Activated naive CD8-positive, alpha-beta T cell treated with anti-CD3 and anti-CD28 coated beads for 36 hours (primary cell): ENCODE results near the gene SLC2A6. TPM values are rescaled to one million over a fixed set of nuclear protein-coding genes. Genes with fewer than 3 reads are reported as not detected.

ENCODE experiments used
- DNase-seq: peaks from one replicate; pipeline ENCODE4 v3.0.0; 2021
- H3K27ac Mint-ChIP-seq: one replicate; pipeline ENCODE4 v1.8.0; 2022; ENCODE audit warnings: mild to moderate bottlenecking, moderate library complexity, mixed read lengths
- H3K27me3 Mint-ChIP-seq: one replicate; pipeline ENCODE4 v1.8.0; 2022; ENCODE audit warnings: mild to moderate bottlenecking, mixed read lengths
- H3K36me3 Mint-ChIP-seq: one replicate; pipeline ENCODE4 v1.8.0; 2021; ENCODE audit warnings: mild to moderate bottlenecking, mixed read lengths
- H3K4me1 Mint-ChIP-seq: one replicate; pipeline ENCODE4 v1.8.0; 2021; ENCODE audit warnings: mixed read lengths
- H3K4me3 Mint-ChIP-seq: one replicate; pipeline ENCODE4 v1.8.0; 2022; ENCODE audit warnings: mild to moderate bottlenecking, moderate library complexity, mixed read lengths
- H3K9me3 Mint-ChIP-seq: one replicate; pipeline ENCODE4 v1.8.0; 2022; ENCODE audit warnings: mixed read lengths
- total RNA-seq, 2 experiments: library from RNA; stranded (reverse); gene quantifications; one replicate each; pipeline ENCODE4 v1.2.3, GENCODE V29; 2021

Gene SLC2A6
- total RNA-seq, 2 experiments from 2014 or later: 8.9 to 9.3 TPM

DNA sequence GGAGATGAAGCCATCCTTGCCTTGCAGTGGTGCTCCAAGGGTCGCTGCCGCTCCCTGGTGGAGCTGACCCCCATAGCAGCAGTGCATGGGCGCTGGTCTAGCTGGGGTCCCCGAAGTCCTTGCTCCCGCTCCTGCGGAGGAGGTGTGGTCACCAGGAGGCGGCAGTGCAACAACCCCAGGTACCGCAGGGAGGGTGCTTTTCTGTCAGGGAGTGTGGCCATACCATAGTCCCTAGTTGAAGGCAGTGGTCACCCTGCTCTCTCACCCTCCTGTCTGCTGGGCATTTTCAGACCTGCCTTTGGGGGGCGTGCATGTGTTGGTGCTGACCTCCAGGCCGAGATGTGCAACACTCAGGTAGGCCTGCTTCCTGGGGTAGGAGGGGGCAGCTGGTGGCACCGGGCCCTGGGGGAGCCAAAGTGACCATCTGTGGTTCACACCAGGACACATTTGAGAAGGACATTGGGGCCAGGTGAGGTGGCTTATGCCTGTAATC lies 45.5 kb downstream of the SLC2A6 start:
- H3K4me3 Mint-ChIP-seq: no peak overlapping the region
- H3K36me3 Mint-ChIP-seq: no peaks in the 10 kb centered on the region
- DNase-seq: no peak
- no peaks in the 10 kb centered on the region for H3K4me1 Mint-ChIP-seq
- H3K27me3 Mint-ChIP-seq: peaks cover 15% of the 10 kb centered on the region
- no peak overlapping the region for H3K27ac Mint-ChIP-seq
- no peaks in the 10 kb centered on the region for H3K9me3 Mint-ChIP-seq

DNA sequence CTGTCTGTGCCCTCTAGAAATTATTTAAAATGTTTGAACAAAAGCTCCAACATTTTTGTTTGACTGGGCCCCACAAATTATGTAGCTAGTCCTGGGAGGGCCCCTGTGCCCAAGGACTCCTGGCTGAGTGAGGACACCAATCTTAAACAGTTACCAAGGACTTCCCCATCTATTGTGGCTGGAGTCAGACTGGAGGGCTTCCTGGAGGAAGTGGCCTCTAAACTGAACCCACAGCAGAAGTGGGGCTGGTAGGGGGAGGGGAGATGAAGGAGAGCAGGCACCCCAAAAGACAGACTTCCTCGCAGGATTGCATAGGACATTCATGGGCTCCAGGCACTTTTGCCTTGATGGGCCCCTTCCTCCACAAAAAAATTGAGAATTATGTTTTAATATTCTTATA lies 48.7 kb downstream of the SLC2A6 start:
- no peak for DNase-seq
- Mint-ChIP-seq H3K4me1 (peaks cover 2% of the 10 kb centered on the region), H3K27ac (no peak overlapping the region), H3K4me3 (no peak overlapping the region), H3K36me3 (no peaks in the 10 kb centered on the region), H3K27me3 (peaks cover 42% of the 10 kb centered on the region), H3K9me3 (no peaks in the 10 kb centered on the region)

DNA sequence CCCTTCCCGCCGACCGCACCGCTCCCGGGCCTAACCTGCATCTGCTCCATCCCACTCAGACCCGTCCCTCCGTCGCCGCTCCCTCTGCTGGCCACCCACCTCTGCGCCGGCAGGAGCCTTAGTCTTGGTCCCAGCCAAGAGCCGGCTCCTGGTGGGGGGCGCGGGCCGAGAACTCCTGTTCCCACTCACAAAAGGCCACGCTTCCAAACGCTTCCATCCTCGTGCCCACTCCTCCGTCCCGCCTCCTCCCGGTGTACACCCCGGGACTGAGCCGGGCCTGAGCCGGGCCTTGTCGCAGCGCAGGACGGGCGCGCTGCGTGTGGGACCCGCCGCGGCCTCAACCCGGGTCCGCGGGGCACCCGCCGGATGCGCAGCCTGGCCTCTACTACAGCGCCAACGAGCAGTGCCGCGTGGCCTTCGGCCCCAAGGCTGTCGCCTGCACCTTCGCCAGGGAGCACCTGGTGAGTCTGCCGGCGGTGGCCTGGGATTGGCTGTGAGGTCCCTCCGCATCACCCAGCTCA lies 49.2 kb downstream of the SLC2A6 start:
- Mint-ChIP-seq H3K4me1 (peaks cover 2% of the 10 kb centered on the region), H3K4me3 (peak overlapping the region; percentile 51), H3K27ac (no peak overlapping the region), H3K36me3 (no peaks in the 10 kb centered on the region), H3K27me3 (peaks cover 45% of the 10 kb centered on the region), H3K9me3 (no peaks in the 10 kb centered on the region)
- DNase-seq: peak; percentile 16

DNA sequence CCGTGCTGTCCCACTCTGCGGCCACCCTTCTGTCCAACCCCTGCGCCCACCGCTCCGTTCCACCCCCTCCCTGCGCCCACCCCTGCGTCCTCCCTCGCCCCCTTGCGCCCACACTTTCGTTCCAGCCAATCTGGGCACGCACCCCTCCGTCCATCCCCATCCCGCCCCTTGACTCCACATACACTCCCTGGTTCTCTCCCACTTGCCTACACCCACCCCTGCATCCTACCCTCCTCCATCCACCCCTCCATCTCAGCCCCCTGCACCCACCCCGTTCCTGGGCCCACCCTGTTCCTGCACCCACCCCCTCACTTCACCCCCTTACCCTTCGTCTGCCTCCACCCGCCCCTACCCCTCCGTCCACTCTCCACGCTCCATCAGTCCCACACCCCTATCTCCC lies 49.7 kb downstream of the SLC2A6 start:
- Mint-ChIP-seq H3K36me3 (no peaks in the 10 kb centered on the region), H3K9me3 (no peaks in the 10 kb centered on the region), H3K27ac (no peak overlapping the region), H3K4me3 (no peak overlapping the region), H3K4me1 (peaks cover 2% of the 10 kb centered on the region), H3K27me3 (peaks cover 45% of the 10 kb centered on the region)
- DNase-seq: no peak

DNA sequence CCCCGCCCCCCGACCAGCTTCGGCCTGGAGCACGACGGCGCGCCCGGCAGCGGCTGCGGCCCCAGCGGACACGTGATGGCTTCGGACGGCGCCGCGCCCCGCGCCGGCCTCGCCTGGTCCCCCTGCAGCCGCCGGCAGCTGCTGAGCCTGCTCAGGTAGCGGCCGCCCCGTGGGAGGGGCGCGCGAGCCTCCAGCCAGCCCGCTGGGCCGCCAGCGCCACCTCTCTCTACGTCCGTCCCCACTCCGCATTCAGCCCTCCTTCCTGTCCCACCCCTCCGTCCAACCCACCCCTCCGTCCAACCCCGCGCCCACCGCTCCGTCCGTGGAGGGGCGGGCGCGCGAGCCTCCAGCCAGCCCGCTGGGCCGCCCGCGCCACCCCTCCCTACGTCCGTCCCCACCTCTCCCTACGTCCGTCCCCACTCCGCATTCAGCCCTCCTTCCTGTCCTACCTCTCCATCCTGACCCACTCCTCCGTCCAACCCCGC lies 50.2 kb downstream of the SLC2A6 start:
- no peak overlapping the region for H3K4me3 Mint-ChIP-seq
- peaks cover 45% of the 10 kb centered on the region for H3K27me3 Mint-ChIP-seq
- no peaks in the 10 kb centered on the region for H3K36me3 Mint-ChIP-seq
- H3K4me1 Mint-ChIP-seq: peaks cover 2% of the 10 kb centered on the region
- no peaks in the 10 kb centered on the region for H3K9me3 Mint-ChIP-seq
- DNase-seq: peak; percentile 12
- H3K27ac Mint-ChIP-seq: no peak overlapping the region

DNA sequence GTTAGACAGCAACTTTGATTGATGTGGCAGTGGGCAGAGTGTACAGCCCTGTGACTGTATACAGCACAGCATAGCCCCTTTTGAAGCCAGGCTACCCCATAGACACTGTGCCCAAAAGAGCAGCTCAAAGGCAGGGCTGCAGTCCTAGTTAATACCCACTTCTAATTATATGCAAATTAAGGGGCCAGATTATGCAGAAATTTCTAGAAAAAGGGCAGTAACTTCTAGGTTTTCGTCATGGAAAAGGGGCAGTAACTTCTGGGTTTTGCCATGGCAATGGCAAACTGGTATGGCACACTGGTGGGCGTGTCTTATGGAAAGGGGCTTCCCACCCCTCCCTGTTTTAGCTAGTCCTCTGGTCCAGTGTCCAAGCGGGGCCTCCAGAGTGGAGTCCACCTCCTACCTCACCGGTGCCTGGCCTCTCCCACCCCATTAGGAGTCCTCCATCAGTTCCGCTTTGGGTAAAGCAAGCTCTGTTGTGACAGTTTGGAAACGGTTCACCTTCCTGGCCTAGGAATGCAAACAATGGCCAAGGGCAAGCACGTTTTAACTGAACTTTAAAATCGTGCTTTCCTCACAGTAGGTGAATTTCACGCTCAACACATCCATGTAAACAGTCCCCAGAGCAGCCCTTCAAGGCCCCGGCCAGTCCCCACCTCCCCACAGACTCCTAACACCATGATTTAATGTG lies 51.1 kb downstream of the SLC2A6 start:
- Mint-ChIP-seq H3K9me3 (no peaks in the 10 kb centered on the region), H3K4me3 (peak overlapping the region; percentile 20), H3K27ac (no peak overlapping the region), H3K36me3 (no peaks in the 10 kb centered on the region), H3K4me1 (peaks cover 2% of the 10 kb centered on the region), H3K27me3 (peaks cover 45% of the 10 kb centered on the region)
- no peak for DNase-seq

DNA sequence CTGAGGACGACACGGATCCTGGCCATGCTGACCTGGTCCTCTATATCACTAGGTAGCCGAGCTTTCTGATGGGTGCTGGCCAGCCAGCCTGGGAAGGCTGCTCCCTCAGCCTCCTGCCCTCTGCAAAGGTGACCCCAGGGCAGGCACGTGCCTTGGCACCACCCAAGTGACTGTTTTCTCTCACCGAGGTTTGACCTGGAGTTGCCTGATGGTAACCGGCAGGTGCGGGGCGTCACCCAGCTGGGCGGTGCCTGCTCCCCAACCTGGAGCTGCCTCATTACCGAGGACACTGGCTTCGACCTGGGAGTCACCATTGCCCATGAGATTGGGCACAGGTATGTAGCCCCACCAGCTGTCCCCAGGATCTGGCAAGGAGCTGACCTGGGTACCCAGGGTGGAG lies 52.9 kb downstream of the SLC2A6 start:
- DNase-seq: no peak
- peaks cover 9% of the 10 kb centered on the region for H3K4me1 Mint-ChIP-seq
- peaks cover 45% of the 10 kb centered on the region for H3K27me3 Mint-ChIP-seq
- no peaks in the 10 kb centered on the region for H3K36me3 Mint-ChIP-seq
- H3K4me3 Mint-ChIP-seq: no peak overlapping the region
- no peak overlapping the region for H3K27ac Mint-ChIP-seq
- no peaks in the 10 kb centered on the region for H3K9me3 Mint-ChIP-seq

DNA sequence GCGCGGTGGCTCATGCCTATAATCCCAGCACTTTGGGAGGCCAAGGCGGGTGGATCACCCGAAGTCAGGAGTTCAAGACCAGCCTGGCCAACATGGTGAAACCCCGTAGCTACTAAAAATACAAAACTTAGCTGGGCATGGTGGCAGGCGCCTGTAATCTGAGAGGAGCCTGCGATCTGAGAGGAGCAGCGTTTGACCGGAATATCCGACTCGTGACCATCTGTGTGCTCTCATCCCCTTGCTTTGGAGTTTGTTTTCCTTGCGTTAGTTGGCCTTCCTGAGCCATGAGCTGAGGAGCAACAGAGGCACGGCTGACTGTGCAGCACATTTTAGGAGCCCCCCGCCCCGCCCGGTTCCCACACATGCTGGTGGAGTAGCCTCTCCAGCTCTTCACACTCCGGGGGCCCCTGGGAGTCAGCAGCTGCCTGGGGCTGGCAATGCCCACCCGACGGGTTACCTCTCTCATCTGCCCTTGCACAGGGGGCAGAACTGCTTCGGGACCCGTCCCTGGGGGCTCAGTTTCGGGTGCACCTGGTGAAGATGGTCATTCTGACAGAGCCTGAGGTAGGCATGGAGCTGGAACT lies 53.8 kb downstream of the SLC2A6 start:
- H3K27ac Mint-ChIP-seq: no peak overlapping the region
- no peak overlapping the region for H3K4me3 Mint-ChIP-seq
- H3K9me3 Mint-ChIP-seq: no peaks in the 10 kb centered on the region
- peaks cover 42% of the 10 kb centered on the region for H3K27me3 Mint-ChIP-seq
- H3K36me3 Mint-ChIP-seq: no peaks in the 10 kb centered on the region
- peaks cover 16% of the 10 kb centered on the region for H3K4me1 Mint-ChIP-seq
- DNase-seq: no peak

DNA sequence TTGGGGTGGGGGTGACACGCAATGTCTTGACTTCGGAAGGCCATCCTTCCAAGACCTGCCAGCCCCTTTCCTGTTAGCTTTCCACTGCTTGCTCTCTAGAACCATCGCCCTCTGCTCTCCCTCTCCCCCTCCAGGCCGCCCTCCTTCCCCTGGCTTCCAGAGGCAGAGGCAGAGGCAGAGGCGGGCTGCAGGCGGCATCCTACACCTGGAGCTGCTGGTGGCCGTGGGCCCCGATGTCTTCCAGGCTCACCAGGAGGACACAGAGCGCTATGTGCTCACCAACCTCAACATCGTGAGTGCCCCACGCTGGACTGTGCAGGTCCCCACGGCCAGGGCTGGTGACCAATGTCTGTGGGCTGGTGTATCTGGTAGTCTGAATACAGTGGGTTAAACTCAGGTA lies 54.7 kb downstream of the SLC2A6 start:
- Mint-ChIP-seq H3K27me3 (peaks cover 35% of the 10 kb centered on the region), H3K36me3 (no peaks in the 10 kb centered on the region), H3K27ac (no peak overlapping the region), H3K9me3 (no peaks in the 10 kb centered on the region), H3K4me3 (no peak overlapping the region), H3K4me1 (peaks cover 19% of the 10 kb centered on the region)
- no peak for DNase-seq

DNA sequence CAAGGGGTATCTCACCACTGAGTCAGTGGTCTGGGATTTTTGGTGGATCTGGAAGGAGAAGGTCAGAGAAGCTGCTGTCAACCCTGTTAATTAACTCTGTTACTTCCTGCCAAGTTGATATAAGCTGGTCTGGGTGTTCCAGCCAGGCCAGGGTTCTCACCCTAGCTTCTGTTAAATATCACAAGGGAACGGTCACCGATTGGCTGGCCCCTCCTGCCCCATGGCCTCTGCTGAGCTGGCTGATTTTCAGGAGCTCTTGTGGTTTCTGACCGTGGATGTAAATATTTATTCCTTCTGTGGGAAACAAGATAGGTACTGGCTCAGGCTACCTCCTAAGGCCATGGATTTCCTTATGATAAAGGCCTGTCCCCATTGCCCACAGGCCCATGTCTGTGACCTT lies 55.7 kb downstream of the SLC2A6 start:
- Mint-ChIP-seq H3K4me1 (peaks cover 25% of the 10 kb centered on the region), H3K4me3 (no peak overlapping the region), H3K9me3 (no peaks in the 10 kb centered on the region), H3K36me3 (peaks cover 2% of the 10 kb centered on the region), H3K27me3 (peaks cover 30% of the 10 kb centered on the region), H3K27ac (no peak overlapping the region)
- DNase-seq: no peak

DNA sequence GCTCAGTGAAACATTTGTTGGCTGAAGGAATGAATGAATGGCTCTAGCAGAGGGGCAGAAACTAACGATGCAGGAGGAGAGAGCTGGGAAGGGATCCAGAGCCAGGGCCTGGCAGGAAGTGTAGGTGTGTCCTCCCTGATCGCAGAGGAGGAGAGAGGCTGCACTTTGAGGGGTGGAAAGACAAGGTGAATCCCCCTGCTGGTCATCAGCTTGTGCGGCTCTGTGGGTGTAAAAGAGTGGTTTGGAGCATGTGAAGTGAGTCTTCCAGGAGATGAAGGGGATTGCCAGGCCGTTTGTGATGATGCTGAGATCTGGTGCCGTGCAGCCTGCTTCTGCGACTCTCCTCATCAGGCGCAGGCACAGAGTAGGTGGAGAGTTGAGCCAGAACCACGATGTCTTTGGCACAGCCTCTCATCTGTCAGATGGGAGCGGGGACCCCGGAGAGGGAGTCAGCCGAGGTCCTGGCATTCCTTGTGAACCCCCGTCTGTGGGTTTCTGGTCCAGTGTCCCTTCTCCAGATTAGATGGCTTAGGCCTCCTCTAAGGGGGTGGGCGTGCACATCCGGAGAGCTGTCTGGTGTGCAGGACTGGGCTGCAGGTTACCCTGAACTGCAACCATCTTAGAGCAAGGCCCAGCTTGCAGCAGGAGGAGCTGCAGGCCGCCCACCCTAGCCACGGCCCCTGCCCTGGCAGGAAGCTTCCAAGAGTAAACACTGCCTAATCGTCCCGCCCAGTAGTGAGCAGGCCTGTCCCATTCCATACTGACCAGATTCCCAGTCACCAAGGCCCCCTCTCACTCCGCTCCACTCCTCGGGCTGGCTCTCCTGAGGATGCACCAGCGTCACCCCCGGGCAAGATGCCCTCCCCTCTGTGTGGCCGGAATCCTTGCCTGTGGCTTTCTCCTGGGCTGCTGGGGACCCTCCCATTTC lies 57.0 kb downstream of the SLC2A6 start, which contains the start of gene ADAMTS13:
Gene ADAMTS13, plus strand, starts transcription at position 753 of the 928 bp plus-strand sequence. Its CDS starts 77 bp downstream, at position 830.
- Mint-ChIP-seq H3K9me3 (no peaks in the 10 kb centered on the region), H3K36me3 (peaks cover 8% of the 10 kb centered on the region), H3K27me3 (peaks cover 16% of the 10 kb centered on the region), H3K4me3 (no peak within 1 kb of the TSS), H3K27ac (peak within 1 kb of the TSS; percentile 54), H3K4me1 (peaks cover 24% of the 10 kb centered on the region)
- peak; percentile 69 for DNase-seq

Other genes with a start within 250 kb of the SLC2A6 start
- gene ABO, start 203.9 kb downstream of the SLC2A6 start, total RNA-seq: not detected
- 10 to 100 TPM; 31.8 to 33.0 TPM for gene SURF6, start 142.9 kb downstream of the SLC2A6 start, total RNA-seq
- 10 to 100 TPM; 42.3 to 45.2 TPM for gene MED22, start 131.0 kb downstream of the SLC2A6 start, total RNA-seq
- 1,000 to 10,000 TPM; 3,142 to 3,195 TPM for gene RPL7A, start 130.9 kb downstream of the SLC2A6 start, total RNA-seq
- 10 to 100 TPM; 25.4 to 26.6 TPM for gene SURF1, start 122.6 kb downstream of the SLC2A6 start, total RNA-seq
- 10 to 100 TPM; 30.7 to 32.2 TPM for gene SURF2, start 122.5 kb downstream of the SLC2A6 start, total RNA-seq
- gene SURF4, start 103.0 kb downstream of the SLC2A6 start, total RNA-seq: 100 to 1,000 TPM; 197 to 198 TPM
- under 1 TPM; 0.16 to 0.31 TPM for gene STKLD1, start 102.7 kb downstream of the SLC2A6 start, total RNA-seq
- 10 to 100 TPM; 45.3 to 47.7 TPM for gene REXO4, start 61.1 kb downstream of the SLC2A6 start, total RNA-seq
- gene ADAMTS13, start 56.7 kb downstream of the SLC2A6 start, total RNA-seq: 1 to 10 TPM; 1.0 to 1.5 TPM
- gene CACFD1, start 19.1 kb downstream of the SLC2A6 start, total RNA-seq: 1 to 10 TPM in 1 of 2 experiments, under 1 TPM in 1; 0.54 to 1.4 TPM
- gene MYMK, start 45.9 kb upstream of the SLC2A6 start, total RNA-seq: not detected
- under 1 TPM; 0.29 to 0.34 TPM for gene ADAMTSL2, start 55.6 kb upstream of the SLC2A6 start, total RNA-seq
- not detected for gene FAM163B, start 130.3 kb upstream of the SLC2A6 start, total RNA-seq
- gene DBH, start 157.3 kb upstream of the SLC2A6 start, total RNA-seq: not detected